Measurements from ENCODE around the gene RASGEF1B.
A peak's percentile ranks its signal among the peaks of the same experiment; 100 is the strongest.
"Not testable (repeated sequence)": the region's sequence is repeated elsewhere in the genome, so short reads cannot be mapped to it uniquely, and the experiment has no call there.

Gene RASGEF1B

GRCh38 chr4:81495345-81495744 is 23.6 kb upstream of the RASGEF1B start:
- DNase-seq, result no peak

DNA sequence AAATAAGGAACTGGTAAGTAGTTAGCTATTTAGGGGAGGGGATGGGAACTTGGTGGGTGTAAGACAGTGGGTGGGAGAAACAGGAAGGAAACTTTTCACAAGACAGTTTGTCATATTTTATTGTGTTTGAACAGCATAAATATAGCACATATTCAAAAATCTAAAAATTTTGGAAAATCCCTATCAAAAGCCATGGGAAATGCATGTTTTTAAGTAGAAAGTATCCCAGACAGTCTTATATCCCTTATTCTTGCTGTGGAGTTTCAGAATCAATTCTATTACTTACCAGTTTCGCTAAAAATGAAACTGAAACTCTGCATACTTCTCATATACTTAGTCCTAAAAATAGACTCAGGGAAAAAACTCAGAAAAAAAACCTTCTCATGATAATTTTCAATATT is 22.3 kb upstream of the RASGEF1B start:
- DNase-seq, result peak; percentile 43

- no peak for DNase-seq
Observed at GRCh38 chr4:81492606-81493230, 21.0 kb upstream of the RASGEF1B start.

DNA sequence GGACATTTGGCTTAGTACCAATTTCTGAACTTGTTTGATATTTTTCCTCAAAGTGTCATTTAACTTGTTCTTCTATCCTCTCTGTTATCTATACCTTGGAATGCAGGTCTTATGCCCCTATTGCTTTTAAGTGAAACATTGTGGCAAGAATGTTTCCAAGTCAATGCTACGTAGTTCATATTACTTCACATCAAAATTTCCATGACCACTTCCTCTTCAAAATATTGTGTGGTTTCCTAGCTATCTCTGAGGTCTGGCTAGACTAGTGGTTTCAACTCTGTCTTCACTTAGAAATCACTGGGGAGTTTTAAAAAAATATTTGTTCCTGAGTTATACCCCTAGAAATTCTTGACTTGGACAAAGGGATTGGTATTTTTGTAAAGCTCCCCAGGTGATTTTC is 20.2 kb upstream of the RASGEF1B start:
- DNase-seq, result peak; percentile 37

DNA sequence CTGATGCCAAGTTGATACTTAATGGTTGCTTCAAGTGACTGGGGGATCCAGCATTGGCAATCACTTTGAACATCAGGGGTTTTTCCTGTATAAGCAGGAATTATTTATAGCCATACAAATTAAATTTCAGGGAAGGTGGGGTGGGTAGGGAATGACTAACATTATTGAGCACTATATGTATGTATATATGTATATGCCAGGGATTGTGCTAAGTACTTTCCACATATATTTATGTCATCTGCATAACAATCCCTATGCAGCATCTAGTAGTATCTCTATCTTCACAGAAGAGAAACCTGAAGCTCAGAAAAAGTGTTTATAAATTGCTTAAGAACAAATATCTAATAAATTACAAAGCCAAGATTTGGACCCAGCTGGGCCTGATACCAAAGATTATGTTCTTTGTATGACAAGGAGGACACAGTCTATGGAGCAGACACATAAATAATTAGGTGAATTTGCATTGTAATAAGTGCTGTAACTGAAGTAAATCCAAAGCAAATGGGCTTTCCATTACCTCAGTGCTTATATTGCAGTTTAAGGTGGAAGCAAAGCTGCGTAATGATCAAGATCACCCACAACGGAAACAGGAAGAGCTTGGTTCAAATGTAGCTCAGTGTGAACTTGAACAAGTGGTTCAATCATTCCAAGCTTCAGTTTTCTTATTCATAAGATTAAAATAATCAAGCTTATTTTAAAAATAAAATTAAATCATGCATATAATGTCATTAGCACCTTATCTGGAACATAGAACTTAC is 18.9 kb upstream of the RASGEF1B start:
- no peak for DNase-seq

- no peak for DNase-seq
Observed at GRCh38 chr4:81486502-81486901, 14.8 kb upstream of the RASGEF1B start.

DNA sequence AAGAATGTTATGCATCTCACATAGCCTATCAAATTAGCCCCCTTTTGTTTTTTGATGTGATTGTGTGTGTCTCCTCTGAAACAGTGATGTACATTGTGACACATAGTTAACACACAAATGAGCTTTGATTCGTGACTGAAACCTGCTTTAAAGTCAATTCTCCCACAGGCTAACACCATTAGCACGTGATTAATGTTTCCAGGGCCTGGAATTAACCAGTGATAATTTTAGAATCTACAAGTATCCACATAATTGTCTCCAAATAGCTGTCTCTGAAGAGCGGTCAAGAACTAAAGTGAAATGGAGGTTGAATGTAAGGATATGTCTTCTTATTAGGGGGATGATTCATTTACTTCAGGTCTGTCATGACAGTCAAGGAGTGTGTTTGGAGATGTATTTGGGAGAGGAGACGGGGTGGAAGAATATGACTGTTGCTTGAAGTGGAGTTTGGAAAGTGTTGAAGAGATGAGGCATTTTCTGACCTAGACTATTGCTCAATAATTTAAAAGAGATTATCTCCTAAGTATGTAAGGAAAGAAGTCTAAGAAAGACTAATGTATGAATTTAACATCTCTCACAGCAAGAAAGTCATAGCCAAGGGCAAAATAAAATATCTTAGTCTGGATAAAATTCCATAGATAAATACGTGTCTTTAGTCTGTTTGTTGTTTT is 13.7 kb upstream of the RASGEF1B start:
- no peak for DNase-seq

DNA sequence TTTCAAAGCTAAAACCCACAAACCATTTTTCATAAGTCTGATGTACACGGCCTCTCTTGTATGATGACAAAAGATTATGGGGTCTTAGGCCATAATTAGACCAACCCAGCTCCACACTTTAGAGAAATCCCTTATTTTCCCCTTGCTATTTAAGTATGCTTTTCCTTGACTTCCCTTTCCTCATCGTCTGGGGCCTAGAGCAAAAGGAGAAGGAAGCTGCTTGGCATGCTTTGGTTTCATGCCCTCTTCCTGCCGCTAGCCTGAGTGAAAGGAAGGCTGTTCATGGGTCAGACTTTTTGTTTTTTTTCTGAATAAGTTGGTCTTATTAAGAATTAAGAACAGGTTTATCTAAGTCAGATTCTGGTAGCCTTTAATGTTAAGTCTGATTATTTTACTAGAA is 10.6 kb upstream of the RASGEF1B start:
- no peak for DNase-seq

DNA sequence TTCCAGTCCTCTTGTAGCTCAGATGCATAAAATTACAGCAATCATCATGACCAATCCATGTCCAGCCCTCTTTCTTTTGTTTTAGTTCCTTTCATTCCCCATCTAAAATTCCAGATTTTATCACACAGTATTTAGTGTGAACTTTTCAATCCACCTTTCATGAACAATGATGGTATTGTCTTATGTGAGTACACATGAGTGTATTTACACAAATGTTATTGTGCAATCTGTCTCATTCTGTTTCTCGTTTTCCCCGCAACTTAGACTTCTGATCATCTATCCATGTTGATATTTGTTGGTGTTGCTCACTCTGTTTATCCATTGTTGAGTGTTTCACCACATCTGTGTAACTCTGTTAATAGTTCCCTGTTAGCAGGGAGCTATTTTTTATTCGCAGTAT is 9.4 kb upstream of the RASGEF1B start:
- DNase-seq, result no peak

DNA sequence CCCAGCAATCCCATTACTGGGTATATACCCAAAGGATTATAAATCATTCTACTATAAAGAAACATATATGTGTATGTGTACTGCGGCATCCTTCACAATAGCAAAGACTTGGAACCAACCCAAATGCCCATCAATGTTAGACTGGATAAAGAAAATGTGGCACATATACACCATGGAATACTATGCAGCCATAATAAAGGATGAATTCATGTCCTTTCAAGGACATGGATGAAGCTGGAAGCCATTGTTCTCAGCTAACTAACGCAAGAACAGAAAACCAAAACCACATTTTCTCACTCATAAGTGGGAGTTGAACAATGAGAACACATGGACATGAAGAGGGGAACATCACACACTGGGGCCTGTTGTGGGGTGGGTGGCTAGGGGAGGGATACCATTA is 7.9 kb upstream of the RASGEF1B start:
- DNase-seq, result not testable (repeated sequence)

GRCh38 chr4:81473331-81474265 is 1.9 kb upstream of the RASGEF1B start:
- peak; percentile 25 for DNase-seq

DNA sequence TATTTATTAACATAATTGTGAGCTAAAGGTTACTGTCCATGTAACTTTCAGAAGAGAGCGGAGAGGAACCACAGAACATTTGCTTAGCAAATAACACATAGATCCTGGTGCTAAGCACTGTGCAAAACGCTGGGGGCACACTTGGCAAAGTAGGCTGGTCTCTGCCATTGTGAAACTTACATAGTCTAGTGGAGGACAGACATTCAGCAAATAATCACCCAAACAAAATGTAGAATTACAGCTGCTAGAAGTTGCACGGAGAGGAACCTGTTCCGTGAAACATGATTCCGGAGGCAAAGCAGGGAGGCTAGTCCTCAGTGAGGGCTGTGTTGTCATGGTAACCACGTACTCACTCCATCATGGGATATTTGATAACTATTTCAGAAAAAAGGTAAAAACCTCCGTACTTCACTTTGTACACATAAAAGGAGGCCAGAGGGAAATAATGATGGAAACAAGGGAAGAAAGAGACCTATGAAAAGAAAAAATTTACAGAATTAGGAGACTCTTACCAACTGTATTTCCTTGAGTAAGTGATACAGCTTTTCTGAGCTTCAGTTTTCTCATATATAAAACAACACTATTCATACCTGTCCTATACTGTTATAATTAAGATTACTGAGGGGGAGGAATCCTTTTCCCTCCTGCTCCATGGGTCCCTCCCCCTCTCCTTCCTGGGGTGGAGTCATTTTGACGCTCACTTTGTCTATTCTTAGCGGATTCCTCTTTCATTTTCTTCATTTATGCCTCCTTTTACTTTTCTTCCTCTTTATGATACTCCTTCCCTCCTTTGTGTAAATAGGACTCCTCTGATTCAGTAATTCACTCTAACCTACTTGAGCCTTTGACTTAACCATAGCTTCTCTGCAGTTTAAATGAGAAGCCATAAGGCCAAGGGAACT is 825 bp upstream of the RASGEF1B start:
- DNase-seq, result peak; percentile 79

DNA sequence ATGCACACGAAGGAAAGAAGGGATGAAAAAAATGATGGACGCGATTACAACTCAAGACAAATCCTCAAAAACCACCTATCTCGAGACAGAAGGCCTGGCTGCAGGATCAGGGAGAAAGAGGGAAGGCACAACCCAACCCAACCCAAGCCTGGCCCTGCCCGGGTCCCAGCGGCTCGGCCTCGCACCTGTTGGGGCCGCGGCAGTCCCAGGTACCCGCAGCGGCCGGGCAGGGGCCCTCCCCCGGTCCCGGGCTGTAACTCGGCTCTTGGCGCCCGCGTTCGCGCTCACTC is 464 bp downstream of the RASGEF1B start:
- no peak for DNase-seq

DNA sequence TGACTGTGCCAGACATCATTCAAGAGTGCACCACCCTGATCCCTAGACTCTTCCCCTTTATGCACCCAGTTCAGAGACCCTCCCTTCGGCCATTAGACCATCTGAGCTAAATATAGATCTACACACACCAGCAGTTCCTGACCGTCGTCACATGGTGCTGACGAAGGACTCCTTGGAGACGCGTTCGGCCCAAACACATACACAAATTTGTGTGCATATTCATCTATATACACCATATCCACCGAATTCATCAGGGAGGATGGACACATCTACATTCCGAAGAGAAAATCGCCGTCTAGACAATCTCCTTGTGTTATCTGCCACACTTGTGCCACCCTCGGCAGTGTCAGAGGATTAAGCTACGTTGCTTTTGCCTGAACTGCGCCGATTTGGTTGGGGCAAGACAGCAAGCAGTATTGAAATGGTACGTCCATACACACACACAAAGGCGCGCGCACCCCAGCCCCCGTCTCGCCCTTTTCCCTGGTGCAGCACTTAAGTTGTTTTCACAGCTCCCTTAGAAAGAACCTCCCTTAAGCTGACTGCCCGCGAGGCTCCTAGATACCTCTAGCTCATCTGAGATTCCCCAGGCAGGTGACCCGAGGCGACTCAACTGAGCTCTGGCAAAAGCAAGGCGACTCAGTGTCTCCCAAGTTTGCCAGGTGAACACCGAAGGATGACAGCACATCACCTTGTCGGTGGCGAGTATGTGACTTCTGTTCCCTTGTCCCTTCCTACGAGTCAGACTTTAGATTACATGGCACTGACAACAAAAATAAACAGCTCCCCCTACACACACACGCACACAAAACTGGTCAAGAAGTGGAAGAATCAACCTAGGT is 1.0 kb downstream of the RASGEF1B start:
- DNase-seq, result peak; percentile 65

- DNase-seq, result no peak
Observed at GRCh38 chr4:81469781-81470455, 1.8 kb downstream of the RASGEF1B start.

DNA sequence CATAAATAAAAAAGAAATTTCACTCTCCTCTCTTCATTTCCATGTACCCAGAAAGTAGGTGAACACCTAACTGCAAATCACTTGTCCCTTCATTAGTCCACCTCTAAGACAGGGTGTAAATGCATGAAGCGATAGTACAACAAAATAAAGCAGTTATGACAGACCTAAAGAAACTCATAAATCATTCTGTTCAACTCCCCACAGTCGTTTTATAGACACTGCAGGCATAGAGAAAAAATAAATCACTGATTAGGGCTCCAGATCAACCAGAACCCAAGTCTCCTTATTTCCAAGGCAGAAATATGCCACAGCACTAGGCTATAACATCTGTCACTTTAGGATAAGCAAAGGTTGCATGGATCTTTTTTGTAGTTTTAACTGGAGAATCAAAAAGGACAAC is 3.0 kb downstream of the RASGEF1B start:
- no peak for DNase-seq

- no peak for DNase-seq
Observed at GRCh38 chr4:81467672-81467964, 4.1 kb downstream of the RASGEF1B start.

DNA sequence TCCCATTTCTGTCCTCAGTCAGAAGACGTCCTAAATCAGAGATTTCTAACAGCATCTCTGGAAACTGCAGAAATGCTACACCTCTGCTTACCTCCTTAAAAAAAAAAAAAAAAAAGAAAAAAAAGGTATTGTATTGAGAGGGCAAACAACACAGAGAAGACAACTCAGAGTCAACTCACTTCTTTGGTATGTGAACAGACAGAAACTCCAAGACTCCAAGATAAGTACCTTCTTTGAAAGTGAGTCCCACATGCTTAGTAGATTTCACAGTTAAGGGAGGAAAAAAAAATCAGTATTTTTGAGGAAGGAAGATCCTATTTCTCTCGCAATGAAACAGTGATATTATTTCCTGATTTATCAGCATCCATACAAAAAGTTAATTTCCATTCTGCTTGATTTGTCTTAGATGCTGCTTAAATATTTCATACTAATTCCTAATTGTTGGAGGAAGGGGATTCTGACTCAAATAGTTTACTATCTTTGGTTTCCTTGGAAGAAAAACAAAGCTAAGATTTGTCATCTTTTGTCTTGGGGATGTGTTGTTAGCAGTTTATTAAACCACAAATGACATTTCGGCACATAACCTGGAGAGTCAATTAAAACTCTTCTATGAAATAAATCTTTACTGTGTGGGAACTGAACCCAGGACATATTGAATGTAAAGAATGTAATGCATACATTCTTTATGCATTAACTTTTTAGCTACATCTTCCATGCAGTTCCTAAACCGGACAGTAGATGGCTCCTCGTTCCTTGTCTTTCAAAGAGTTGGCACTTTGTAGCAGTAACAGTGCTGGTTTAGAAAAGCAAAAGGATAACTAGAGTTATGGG is 4.7 kb downstream of the RASGEF1B start:
- DNase-seq, result peak; percentile 79

DNA sequence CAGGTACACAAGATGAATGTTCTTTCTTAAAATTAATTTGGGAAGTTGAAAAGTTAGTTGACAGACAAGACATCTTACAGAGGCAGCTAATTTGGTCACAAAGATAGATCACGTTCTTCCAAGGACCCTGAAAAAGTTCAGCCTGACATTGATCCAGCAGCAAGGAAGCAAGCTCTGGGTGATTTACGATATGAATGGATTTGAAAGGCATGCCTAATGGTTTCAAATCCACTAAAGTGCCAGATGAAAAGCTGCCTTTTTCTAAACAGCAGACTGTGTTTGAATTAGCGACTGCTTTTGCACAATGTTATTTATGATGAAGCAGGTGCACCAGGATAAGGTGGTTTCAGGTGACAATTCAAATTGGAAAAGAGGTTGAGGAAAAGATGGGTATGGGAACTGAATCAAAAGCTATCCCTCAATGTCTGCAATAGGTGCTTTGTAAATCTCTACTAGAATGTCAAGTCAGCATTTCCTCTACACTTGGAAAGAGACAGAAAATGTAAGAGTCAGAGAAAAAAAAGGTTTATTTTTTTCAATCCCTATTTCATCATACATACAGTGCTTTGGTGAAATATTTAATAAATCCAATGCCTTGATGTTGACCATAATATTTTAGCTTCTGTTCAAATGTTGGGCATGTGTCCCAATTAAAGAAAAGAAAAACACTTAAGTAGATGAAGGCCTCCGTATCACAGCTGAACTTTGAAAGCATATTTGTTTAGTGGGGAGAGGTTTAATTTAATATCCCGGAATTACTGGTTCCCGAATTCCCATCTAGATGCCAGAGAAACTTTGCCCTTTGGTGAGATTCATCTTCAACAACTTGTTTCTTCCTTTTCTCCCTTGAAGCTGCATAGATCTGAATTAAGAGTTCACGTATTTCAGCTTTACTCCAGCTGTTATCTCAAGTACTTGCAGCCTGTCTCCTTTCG is 6.0 kb downstream of the RASGEF1B start:
- no peak for DNase-seq

Measured in RPMI8226 (cell line).